Sigmoid colon (tissue), 7 donors: ENCODE measurements around the gene PCDH10. TPM values are rescaled to one million over a fixed set of nuclear protein-coding genes. Genes with fewer than 3 reads are reported as not detected.

Source experiments
- DNase-seq: peaks from one replicate; pipeline ENCODE4 v3.0.0-alpha.2; 2019
- H3K27ac ChIP-seq, 4 donors: fragments of 200-600 bp; sonication (generic); one replicate each; pipeline ENCODE4 v1.5.1; 2016 to 2019; ENCODE audit warnings: mild to moderate bottlenecking in 1 of 4
- H3K27me3 ChIP-seq, 3 donors: fragments of 200-600 bp; sonication (generic); one replicate each; pipeline ENCODE4 v1.5.1; 2019; ENCODE audit warnings: mild to moderate bottlenecking in 1 of 3
- H3K36me3 ChIP-seq, 4 donors: fragments of 200-600 bp; sonication (generic); one replicate each; pipeline ENCODE4 v1.5.1; 2016 to 2019
- H3K4me1 ChIP-seq, 4 donors: fragments of 200-600 bp; sonication (generic); one replicate each; pipeline ENCODE4 v1.5.1; 2017 to 2019
- H3K4me3 ChIP-seq, 4 donors: fragments of 200-600 bp; sonication (generic); one replicate each; pipeline ENCODE4 v1.5.1; 2017 to 2019; ENCODE audit warnings: mild to moderate bottlenecking in 2 of 4, moderate library complexity in 1 of 4
- H3K9me3 ChIP-seq, 4 donors: fragments of 200-600 bp in 3 of 4; sonication (generic) in 3 of 4; one replicate each; pipeline versions ENCODE4 v1.5.1 to v1.6.1; 2013 to 2019
- CTCF ChIP-seq, 4 experiments: fragments of 450-650 bp in 3 of 4; fragments of 200-600 bp in 1 of 4; IDR thresholded peaks; one replicate each; pipeline ENCODE4 v1.5.1; 2016 to 2019; ENCODE audit warnings: antibody characterized with exemption in 4 of 4, mild to moderate bottlenecking in 3 of 4, moderate library complexity in 2 of 4
- EP300 ChIP-seq, 4 donors: sonication (generic); formaldehyde crosslinking; IDR thresholded peaks; one replicate each; pipeline ENCODE4 v1.6.1; 2017; ENCODE audit warnings: antibody characterized with exemption in 4 of 4
- POLR2A ChIP-seq, 2 donors: fragments of 450-650 bp; IDR thresholded peaks; one replicate each; pipeline ENCODE4 v1.6.1; 2016; ENCODE audit warnings: antibody characterized with exemption in 2 of 2, mild to moderate bottlenecking in 2 of 2, moderate library complexity in 2 of 2
- POLR2AphosphoS5 ChIP-seq, 4 donors: sonication (generic); formaldehyde crosslinking; IDR thresholded peaks; one replicate each; pipeline ENCODE4 v1.6.1; 2017; ENCODE audit warnings: antibody characterized with exemption in 4 of 4
- WGBS, 2 donors: extraction: QIAGEN DNeasy Blood & Tissue Kit; methylation state at CpG; one replicate each; pipeline ENCODE4 v1.1.7; 2013; 5-methylcytosine and 5-hydroxymethylcytosine counted together
- intact Hi-C: fragments of 100-400 bp; cut with DNase I; formaldehyde crosslinking; loops from one replicate; pipeline ENCODE4 v1.15.1; 2023
- polyA plus RNA-seq, 3 donors: library from polyadenylated mRNA; stranded (reverse); fragments of 200-250 nt; gene quantifications; one replicate each; pipeline ENCODE4 v1.2.3, GENCODE V29; 2013
- total RNA-seq, 4 donors: library from RNA; depleted of rRNA; stranded (reverse); fragments of >200 nt; gene quantifications; one replicate each; pipeline ENCODE4 v1.1.0, GENCODE V29; 2016
- donor health status: healthy with polysubstance abuse.
- donor health status: Bipolar disorder and iron deficiency.
- donor health status: healthy.

The PCDH10 gene
- total and polyA plus RNA-seq, 7 donors, result under 0.01 to 1.9 (median 0.79) TPM; not detected in 1

GRCh38 chr4:133124746-133125145 lies 24.3 kb upstream of the PCDH10 start:
- Histone ChIP-seq H3K4me3 (no peak overlapping the region), H3K27me3 (no peaks in the 10 kb centered on the region), H3K9me3 (no peaks in the 10 kb centered on the region), H3K36me3 (no peaks in the 10 kb centered on the region), H3K27ac (no peak overlapping the region), H3K4me1 (no peaks in the 10 kb centered on the region)
- WGBS, 2 donors, result 77 to 92% methylated on average over 1 of the region's 1 CpG
- intact Hi-C loops, result no loop called here
- TF ChIP-seq CTCF (IDR thresholded peaks at IDR 0.05) (no peak), POLR2AphosphoS5 (IDR thresholded peaks at IDR 0.05) (no peak), POLR2A (IDR thresholded peaks at IDR 0.05) (no peak), EP300 (IDR thresholded peaks at IDR 0.05) (no peak)
- no peak for DNase-seq

GRCh38 chr4:133127500-133127899 lies 21.6 kb upstream of the PCDH10 start:
- Histone ChIP-seq H3K4me3 (no peak overlapping the region), H3K4me1 (no peaks in the 10 kb centered on the region), H3K9me3 (no peaks in the 10 kb centered on the region), H3K36me3 (no peaks in the 10 kb centered on the region), H3K27me3 (no peaks in the 10 kb centered on the region), H3K27ac (no peak overlapping the region)
- no peak for TF ChIP-seq EP300 (IDR thresholded peaks at IDR 0.05)
- no peak for TF ChIP-seq POLR2AphosphoS5 (IDR thresholded peaks at IDR 0.05)
- no peak for TF ChIP-seq CTCF (IDR thresholded peaks at IDR 0.05)
- TF ChIP-seq POLR2A (IDR thresholded peaks at IDR 0.05), result no peak
- DNase-seq, result no peak
- WGBS, 2 donors, result 61 to 78% methylated on average over 3 of the region's 3 CpGs
- intact Hi-C loops, result no loop called here

DNA sequence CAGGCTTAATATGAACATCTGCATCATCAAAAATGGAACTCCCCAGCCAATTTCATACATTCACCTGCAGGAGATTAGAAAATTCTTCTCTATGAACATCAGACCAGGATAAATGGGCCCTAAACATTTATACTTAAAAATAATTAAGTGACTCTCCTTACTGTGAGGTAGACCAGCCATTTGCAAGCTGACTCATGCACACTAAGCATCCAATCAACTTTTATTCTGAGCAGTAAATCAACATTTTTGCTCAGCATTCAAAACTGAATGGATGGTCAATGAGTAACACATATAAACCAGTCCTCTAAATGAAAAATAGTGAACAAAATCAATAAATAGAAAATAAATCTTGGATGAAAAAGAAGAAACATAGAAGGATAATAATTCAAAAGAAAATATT lies 19.9 kb upstream of the PCDH10 start:
- H3K4me3 ChIP-seq, result no peak overlapping the region
- intact Hi-C loops, result no loop called here
- H3K4me1 ChIP-seq, result no peaks in the 10 kb centered on the region
- H3K27ac ChIP-seq, result no peak overlapping the region
- TF ChIP-seq EP300 (IDR thresholded peaks at IDR 0.05), result no peak
- no peak for TF ChIP-seq POLR2AphosphoS5 (IDR thresholded peaks at IDR 0.05)
- TF ChIP-seq CTCF (IDR thresholded peaks at IDR 0.05), result no peak
- no peak for TF ChIP-seq POLR2A (IDR thresholded peaks at IDR 0.05)
- H3K9me3 ChIP-seq, result no peaks in the 10 kb centered on the region
- DNase-seq, result no peak
- H3K36me3 ChIP-seq, result no peaks in the 10 kb centered on the region
- H3K27me3 ChIP-seq, result no peaks in the 10 kb centered on the region

DNA sequence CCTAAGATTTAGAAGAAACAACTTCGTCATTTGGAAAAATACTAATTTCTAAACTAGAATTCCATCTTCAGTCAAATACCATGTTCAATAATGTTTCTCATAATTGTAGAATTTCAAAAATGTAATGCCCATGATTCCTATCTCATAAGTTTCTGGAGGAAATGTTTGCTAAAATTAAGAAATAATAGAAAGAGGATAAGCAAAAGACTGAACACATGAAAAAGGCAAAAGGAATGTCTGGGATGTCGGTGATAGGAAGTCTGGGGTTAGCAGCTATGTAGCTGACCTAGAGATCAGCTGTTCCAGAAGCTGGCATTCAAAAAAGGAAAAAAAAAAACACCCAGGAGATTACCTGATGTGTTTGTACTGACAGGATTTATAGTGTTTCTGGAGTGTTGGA lies 18.9 kb upstream of the PCDH10 start:
- Histone ChIP-seq H3K4me3 (no peak overlapping the region), H3K9me3 (no peaks in the 10 kb centered on the region), H3K4me1 (no peaks in the 10 kb centered on the region), H3K27me3 (no peaks in the 10 kb centered on the region), H3K36me3 (no peaks in the 10 kb centered on the region), H3K27ac (no peak overlapping the region)
- WGBS, 2 donors, result 77 to 88% methylated on average over 2 of the region's 2 CpGs
- TF ChIP-seq EP300 (IDR thresholded peaks at IDR 0.05), result no peak
- no peak for TF ChIP-seq POLR2A (IDR thresholded peaks at IDR 0.05)
- no peak for TF ChIP-seq POLR2AphosphoS5 (IDR thresholded peaks at IDR 0.05)
- TF ChIP-seq CTCF (IDR thresholded peaks at IDR 0.05), result no peak
- DNase-seq, result no peak
- intact Hi-C loops, result no loop called here

- H3K4me3 ChIP-seq, result no peak overlapping the region
- WGBS, 2 donors, result 32 to 68% methylated on average over 2 of the region's 2 CpGs
- H3K27me3 ChIP-seq, result no peaks in the 10 kb centered on the region
- intact Hi-C loops, result no loop called here
- DNase-seq, result no peak
- no peaks in the 10 kb centered on the region for H3K4me1 ChIP-seq
- no peaks in the 10 kb centered on the region for H3K36me3 ChIP-seq
- TF ChIP-seq POLR2A (IDR thresholded peaks at IDR 0.05) (no peak), CTCF (IDR thresholded peaks at IDR 0.05) (no peak), POLR2AphosphoS5 (IDR thresholded peaks at IDR 0.05) (no peak), EP300 (IDR thresholded peaks at IDR 0.05) (no peak)
- no peaks in the 10 kb centered on the region for H3K9me3 ChIP-seq
- no peak overlapping the region for H3K27ac ChIP-seq
Measured at GRCh38 chr4:133131829-133132460, 17.1 kb upstream of the PCDH10 start.
